ENCODE measurements around the gene KCTD1. TPM values are rescaled to one million over a fixed set of nuclear protein-coding genes. Genes with fewer than 3 reads are reported as not detected.

The KCTD1 gene
- total and polyA plus RNA-seq, 9 donors, result 10.7 to 31.1 (median 22.5) TPM

- no peak for TF ChIP-seq CTCF (IDR thresholded peaks at IDR 0.05)
- intact Hi-C loops (cut with DNase I), result no loop called here
- WGBS, 3 donors, result 82 to 88% (median 86%) methylated on average over 5 of the region's 5 CpGs
Measured at GRCh38 chr18:26432651-26433424, 115.5 kb downstream of the KCTD1 start.

GRCh38 chr18:26429535-26430226 lies 118.7 kb downstream of the KCTD1 start:
- intact Hi-C loops (cut with DNase I), result no loop called here
- 21 to 29% (median 22%) methylated on average over 5 of the region's 5 CpGs for WGBS, 3 donors
- no peaks in the 10 kb centered on the region for H3K4me1 ChIP-seq (ENCODE audit: insufficient read depth)
- no peaks in the 10 kb centered on the region for H3K36me3 ChIP-seq
- no peaks in the 10 kb centered on the region for H3K9me3 ChIP-seq
- DNase-seq, result no peak
- no peaks in the 10 kb centered on the region for H3K27me3 ChIP-seq
- no peak overlapping the region for H3K27ac ChIP-seq
- TF ChIP-seq EP300 (IDR thresholded peaks at IDR 0.05), result no peak
- no peak for TF ChIP-seq POLR2A (IDR thresholded peaks at IDR 0.05)
- TF ChIP-seq CTCF (IDR thresholded peaks at IDR 0.05), result no peak
- H3K4me3 ChIP-seq, result no peak overlapping the region

More at GRCh38 chr18:26432651-26433424, 115.5 kb downstream of the KCTD1 start:
- H3K9me3 ChIP-seq, result no peaks in the 10 kb centered on the region
- no peaks in the 10 kb centered on the region for H3K36me3 ChIP-seq
- no peak overlapping the region for H3K27ac ChIP-seq
- no peak for DNase-seq
- H3K27me3 ChIP-seq, result no peaks in the 10 kb centered on the region
- H3K4me1 ChIP-seq (ENCODE audit: insufficient read depth), result no peaks in the 10 kb centered on the region
- H3K4me3 ChIP-seq, result no peak overlapping the region

- WGBS, 3 donors, result 77 to 84% (median 82%) methylated on average over 5 of the region's 5 CpGs
- TF ChIP-seq EP300 (IDR thresholded peaks at IDR 0.05) (no peak), CTCF (IDR thresholded peaks at IDR 0.05) (no peak), POLR2A (IDR thresholded peaks at IDR 0.05) (no peak)
Measured at GRCh38 chr18:26425148-26425531, 123.2 kb downstream of the KCTD1 start.

GRCh38 chr18:26424428-26425147 lies 123.8 kb downstream of the KCTD1 start:
- Histone ChIP-seq H3K36me3 (no peaks in the 10 kb centered on the region), H3K4me3 (no peak overlapping the region), H3K4me1 (ENCODE audit: insufficient read depth) (no peaks in the 10 kb centered on the region), H3K27me3 (no peaks in the 10 kb centered on the region), H3K27ac (no peak overlapping the region), H3K9me3 (no peaks in the 10 kb centered on the region)
- 83 to 95% (median 93%) methylated on average over 4 of the region's 4 CpGs for whole genome bisulfite sequencing, 3 donors
- no peak for DNase-seq
- TF ChIP-seq POLR2A (IDR thresholded peaks at IDR 0.05), result no peak
- TF ChIP-seq CTCF (IDR thresholded peaks at IDR 0.05), result no peak
- no peak for TF ChIP-seq EP300 (IDR thresholded peaks at IDR 0.05)
- intact Hi-C loops (cut with DNase I), result no loop called here

More at GRCh38 chr18:26425148-26425531, 123.2 kb downstream of the KCTD1 start:
- Histone ChIP-seq H3K4me3 (no peak overlapping the region), H3K9me3 (no peaks in the 10 kb centered on the region), H3K36me3 (no peaks in the 10 kb centered on the region), H3K27ac (no peak overlapping the region), H3K4me1 (ENCODE audit: insufficient read depth) (no peaks in the 10 kb centered on the region), H3K27me3 (no peaks in the 10 kb centered on the region)
- intact Hi-C loops (cut with DNase I), result no loop called here
- no peak for DNase-seq

All from ovary (tissue), 9 donors.